Globus pallidus (tissue), 1 donor: ENCODE measurements around the gene TSPAN4.

ENCODE experiments used
- DNase-seq: peaks from one replicate; pipeline ENCODE4 v3.0.0-alpha.2; 2015; ENCODE audit warnings: low spot score

TSPAN4 gene

DNA sequence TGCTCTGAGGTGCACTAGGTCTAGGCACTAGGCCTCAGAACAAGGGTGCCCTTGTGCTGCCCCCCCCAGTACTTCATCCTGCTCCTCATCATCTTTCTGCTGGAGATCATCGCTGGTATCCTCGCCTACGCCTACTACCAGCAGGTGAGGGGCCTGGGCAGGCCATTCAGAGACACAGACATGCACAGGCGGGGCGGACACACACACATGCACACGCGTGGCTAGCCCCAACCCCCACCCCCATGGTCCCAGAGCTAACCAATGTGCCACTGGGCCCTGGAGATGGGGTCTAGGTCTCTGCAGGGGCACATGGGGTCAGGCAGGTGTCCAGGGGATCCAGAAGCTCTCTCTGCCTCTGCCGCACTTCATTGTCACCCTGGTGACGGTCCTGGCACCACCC lies 6.0 kb upstream of the TSPAN4 start:
- DNase-seq: no peak

DNA sequence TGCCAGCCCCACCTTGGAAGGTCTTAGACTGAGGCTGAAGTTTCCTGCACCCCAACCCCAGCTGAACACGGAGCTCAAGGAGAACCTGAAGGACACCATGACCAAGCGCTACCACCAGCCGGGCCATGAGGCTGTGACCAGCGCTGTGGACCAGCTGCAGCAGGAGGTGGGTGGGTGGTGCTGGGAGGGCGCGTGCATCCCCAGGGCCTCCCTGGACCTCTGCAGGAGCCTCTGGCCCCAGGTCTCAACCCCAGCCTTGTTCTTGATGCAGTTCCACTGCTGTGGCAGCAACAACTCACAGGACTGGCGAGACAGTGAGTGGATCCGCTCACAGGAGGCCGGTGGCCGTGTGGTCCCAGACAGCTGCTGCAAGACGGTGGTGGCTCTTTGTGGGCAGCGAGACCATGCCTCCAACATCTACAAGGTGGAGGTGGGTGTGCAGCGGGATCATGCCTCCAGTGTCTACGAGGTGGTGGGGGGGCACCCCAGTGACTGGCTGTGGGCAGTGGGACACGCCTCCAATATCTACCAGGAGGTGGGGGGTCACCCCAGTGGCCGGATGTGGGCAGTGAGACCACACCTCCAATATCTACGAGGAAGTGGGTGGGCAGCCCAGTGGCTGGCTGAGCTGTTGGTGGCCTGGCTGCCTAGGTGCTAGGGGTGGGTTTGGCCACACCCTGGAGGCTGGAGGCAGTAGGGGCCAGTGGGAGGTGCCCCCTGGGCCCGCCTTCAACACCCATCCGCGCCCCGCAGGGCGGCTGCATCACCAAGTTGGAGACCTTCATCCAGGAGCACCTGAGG lies 5.3 kb upstream of the TSPAN4 start:
- DNase-seq: no peak

DNA sequence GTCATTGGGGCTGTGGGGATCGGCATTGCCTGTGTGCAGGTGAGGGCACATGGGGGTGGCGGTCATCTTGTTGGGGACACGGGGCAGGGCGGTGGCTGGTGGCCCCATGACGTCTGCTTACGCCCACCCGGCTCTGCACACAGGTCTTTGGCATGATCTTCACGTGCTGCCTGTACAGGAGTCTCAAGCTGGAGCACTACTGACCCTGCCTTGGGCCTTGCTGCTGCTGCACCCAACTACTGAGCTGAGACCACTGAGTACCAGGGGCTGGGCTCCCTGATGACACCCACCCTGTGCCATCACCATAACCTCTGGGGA lies 4.7 kb upstream of the TSPAN4 start:
- no peak for DNase-seq

GRCh38 chr11:838441-839279 lies 4.0 kb upstream of the TSPAN4 start:
- DNase-seq: no peak

DNA sequence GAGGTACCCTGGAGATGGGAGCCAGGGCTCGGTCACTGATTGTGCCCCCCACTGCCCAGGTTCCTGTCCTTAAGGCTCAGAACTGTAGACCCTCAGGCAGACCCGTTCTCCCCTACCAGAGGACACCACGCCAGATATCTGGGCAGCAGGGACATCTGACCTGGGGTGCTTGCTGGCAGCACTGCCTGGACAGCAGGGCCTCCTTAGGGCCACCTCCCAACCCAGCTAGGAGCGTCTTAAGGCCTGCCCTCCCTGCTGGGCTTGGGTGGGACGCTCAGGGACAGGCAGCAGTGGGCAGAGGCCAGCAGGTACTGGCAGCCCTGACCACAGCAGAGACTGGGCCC lies 3.4 kb upstream of the TSPAN4 start:
- no peak for DNase-seq

- DNase-seq: no peak
These were observed 2.6 kb upstream of the TSPAN4 start for GRCh38 chr11:839875-840617.

GRCh38 chr11:841981-842369 lies 677 bp upstream of the TSPAN4 start:
- DNase-seq: no peak

- no peak for DNase-seq
These were observed 558 bp downstream of the TSPAN4 start for GRCh38 chr11:843086-843734.

- DNase-seq: no peak
These were observed 1.4 kb downstream of the TSPAN4 start for GRCh38 chr11:843818-844692.

DNA sequence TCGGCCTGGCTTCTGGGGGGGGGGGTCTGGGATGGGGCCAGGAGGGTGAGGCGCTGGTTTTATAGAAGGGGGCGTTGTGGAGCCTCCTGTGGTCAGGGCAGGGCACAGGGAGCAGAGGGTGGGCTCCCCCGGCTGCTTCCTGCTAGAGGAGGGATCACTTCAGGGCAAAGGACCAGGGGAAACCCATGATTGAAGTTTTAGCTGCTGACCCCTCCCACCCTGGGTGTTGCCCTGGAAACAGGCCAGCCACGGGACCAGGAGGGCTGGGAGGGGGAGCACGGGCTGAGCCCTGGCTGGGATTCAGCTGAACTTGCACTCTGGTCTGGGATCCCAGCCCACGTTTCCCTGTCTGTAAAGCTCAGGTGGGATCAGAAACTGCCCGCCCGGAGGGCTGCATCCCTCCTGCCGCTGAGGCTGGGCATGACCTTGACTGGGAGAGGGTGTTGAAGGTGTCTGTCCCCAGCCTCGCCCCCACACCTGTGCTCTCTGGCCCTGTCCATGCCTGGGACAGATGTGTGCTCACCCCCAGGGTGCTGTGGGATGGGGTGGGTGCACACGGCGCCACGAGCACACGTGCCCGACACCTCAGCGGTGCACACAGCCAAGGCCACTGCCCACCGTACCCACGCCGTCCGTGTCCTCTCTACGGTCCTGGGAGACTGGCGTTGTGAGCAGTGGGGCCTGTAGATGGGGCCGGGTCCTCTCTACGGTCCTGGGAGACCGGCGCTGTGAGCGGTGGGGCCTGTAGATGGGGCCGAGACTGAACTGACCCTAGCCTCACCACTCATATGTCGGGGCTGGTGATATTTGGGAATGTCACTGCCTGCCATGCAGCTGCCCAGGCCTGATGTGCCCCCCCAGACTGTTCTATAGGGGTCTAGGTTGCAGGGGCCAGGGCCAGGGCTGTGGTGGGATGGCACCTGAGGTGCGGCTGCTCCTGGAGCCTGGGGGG lies 2.3 kb downstream of the TSPAN4 start:
- no peak for DNase-seq

- DNase-seq: no peak
These were observed 3.3 kb downstream of the TSPAN4 start for GRCh38 chr11:845872-846495.

DNA sequence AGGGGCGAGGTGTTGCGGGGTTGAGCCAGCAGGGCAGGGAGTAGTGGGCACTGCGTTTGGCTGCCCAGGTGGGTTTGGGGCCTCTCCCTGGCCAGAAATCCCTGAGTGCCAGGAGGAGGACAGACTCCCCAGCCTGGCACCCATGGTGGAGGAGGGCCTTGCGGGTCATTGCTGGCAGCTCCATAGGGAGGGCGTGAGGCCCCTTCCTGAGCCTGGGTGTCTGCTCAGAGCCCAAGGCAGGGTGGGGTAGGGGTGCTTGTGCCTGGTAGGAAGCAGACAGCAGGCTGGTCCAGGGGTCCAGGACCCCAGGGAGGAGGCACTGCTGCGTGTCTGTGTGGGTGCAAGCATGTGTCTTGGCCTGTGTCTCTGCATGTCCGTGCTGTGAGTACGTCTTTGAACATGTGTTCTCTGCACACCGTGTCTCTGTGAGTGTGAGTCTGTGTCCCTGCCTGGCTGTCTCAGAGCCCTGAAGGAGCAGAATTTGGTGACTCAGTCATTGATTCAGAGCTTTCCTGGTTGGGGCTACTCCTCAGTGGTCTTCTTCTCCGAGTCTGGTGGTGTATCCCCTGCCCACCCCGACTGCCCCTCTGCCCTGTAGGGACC lies 3.9 kb downstream of the TSPAN4 start:
- no peak for DNase-seq

GRCh38 chr11:847876-848275 lies 5.2 kb downstream of the TSPAN4 start:
- no peak for DNase-seq

- DNase-seq: no peak
These were observed 5.8 kb downstream of the TSPAN4 start for GRCh38 chr11:848380-848931.

DNA sequence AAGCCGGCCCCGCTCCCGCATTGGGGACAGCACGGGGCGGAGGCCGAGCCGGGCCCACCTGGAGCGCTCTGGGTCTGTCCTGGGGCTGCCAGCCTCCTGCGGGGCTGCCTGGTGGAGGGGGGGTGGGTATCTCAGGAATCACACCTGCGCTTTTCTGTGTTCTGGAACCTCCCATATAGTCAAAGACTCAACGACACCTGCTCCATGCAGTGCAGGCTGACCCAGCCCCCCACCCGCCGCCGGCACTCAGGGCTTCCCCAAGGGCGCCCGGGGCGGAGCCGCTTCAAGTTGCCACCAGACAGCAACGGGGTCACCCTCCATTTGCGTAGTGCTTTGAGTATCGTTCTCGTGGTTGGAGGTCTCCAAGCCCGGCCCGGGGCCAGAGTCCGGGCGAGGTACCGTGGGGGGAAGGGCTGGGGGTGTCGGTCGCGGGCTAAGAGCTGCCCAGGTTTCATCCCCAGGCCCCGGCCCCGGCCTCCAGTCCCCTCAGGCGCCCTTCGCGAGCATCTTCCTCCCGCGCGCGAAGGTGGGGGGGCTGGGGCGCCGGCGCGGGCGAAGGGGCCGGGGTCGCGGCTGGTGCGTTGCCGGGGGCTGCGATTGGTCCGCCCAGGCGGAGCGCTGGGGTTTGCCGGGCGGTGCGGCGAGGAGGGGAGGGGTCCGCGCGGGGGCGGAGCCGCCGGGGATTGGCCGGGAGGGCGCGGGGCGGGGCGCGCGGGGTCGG lies 6.6 kb downstream of the TSPAN4 start:
- no peak for DNase-seq

GRCh38 chr11:849951-850774 lies 7.5 kb downstream of the TSPAN4 start:
- no peak for DNase-seq
